AG04449 (cell line): ENCODE results near the gene NPFF.

ENCODE experiments used
- CTCF ChIA-PET: fragments of 350-600 bp; formaldehyde crosslinking; extraction: SDS; loops from one replicate; lab custom pipeline; 2021; ENCODE audit warnings: antibody characterized with exemption; lab: Yijun Ruan, JAX
- POLR2A ChIA-PET: fragments of 400-600, 350-600 bp; formaldehyde crosslinking; extraction: SDS; loops from one replicate; lab custom pipeline; 2020; ENCODE audit warnings: antibody characterized with exemption, inconsistent platforms; lab: Yijun Ruan, JAX
- DNase-seq: peaks from one replicate; pipeline ENCODE4 v3.0.0-alpha.2; 2010; ENCODE audit warnings: low read depth, low spot score
- H3K4me3 ChIP-seq: 2 replicates; pipeline ENCODE4 v1.5.1; 2011; ENCODE audit warnings: low read depth, mild to moderate bottlenecking, control low read depth, low read length
- CTCF ChIP-seq: IDR thresholded peaks from one replicate; pipeline ENCODE4 v1.5.1; 2011; ENCODE audit warnings: mild to moderate bottlenecking, moderate library complexity, low read length, control low read depth, inconsistent platforms; ENCODE audit not compliant: insufficient read depth; ENCODE audit errors: missing control alignments

Gene NPFF

GRCh38 chr12:53480491-53481442 is 26.5 kb downstream of the NPFF start:
- DNase-seq: no peak
- no peak overlapping the region for H3K4me3 ChIP-seq
- no peak for TF ChIP-seq CTCF
- POLR2A ChIA-PET: interaction anchor here (1.6 to 3.6 kb wide), 4 partner anchors 11 to 25 kb away, joined by 4 to 17 read pairs (median 8); partner anchors contain the start of gene TARBP2
- CTCF ChIA-PET: interaction anchor here (1.1 to 11.2 kb wide), 5 partner anchors 12 to 158 kb away, joined by 4 to 99 read pairs (median 5); partner anchors contain the start of gene NPFF

GRCh38 chr12:53479331-53479730 is 28.0 kb downstream of the NPFF start:
- TF ChIP-seq CTCF: no peak
- H3K4me3 ChIP-seq: no peak overlapping the region
- DNase-seq: no peak
- POLR2A ChIA-PET: interaction anchor here (1.6 kb wide), 2 partner anchors 13 to 21 kb away, joined by 4 to 7 read pairs; partner anchors contain the start of gene TARBP2
- CTCF ChIA-PET: interaction anchor here (0.6 to 11.2 kb wide), 11 partner anchors 11 to 267 kb away, joined by 3 to 99 read pairs (median 5); partner anchors contain the start of genes MAP3K12 and NPFF

GRCh38 chr12:53478865-53479264 is 28.4 kb downstream of the NPFF start:
- DNase-seq: no peak
- no peak overlapping the region for H3K4me3 ChIP-seq
- CTCF ChIA-PET: interaction anchor here (0.6 to 11.2 kb wide), 10 partner anchors 12 to 267 kb away, joined by 3 to 99 read pairs (median 5); partner anchors contain the start of genes MAP3K12 and NPFF
- POLR2A ChIA-PET: interaction anchor here (1.6 kb wide), 2 partner anchors 13 to 21 kb away, joined by 4 to 7 read pairs; partner anchors contain the start of gene TARBP2
- no peak for TF ChIP-seq CTCF

GRCh38 chr12:53476769-53477209 is 30.5 kb downstream of the NPFF start:
- DNase-seq: no peak
- CTCF ChIA-PET: interaction anchor here (1.1 to 11.2 kb wide), 15 partner anchors 9 to 155 kb away, joined by 3 to 99 read pairs (median 5); partner anchors contain the start of genes MAP3K12 and NPFF
- no peak overlapping the region for H3K4me3 ChIP-seq
- TF ChIP-seq CTCF: no peak
- POLR2A ChIA-PET: interaction anchor here (1.4 kb wide), 1 partner anchor 15 kb away, joined by 4 read pairs; no protein-coding TSS in a partner anchor

GRCh38 chr12:53474819-53475218 is 32.5 kb downstream of the NPFF start:
- ChIA-PET CTCF (interaction anchor here (0.9 to 11.2 kb wide), 7 partner anchors 9 to 122 kb away, joined by 3 to 99 read pairs (median 9); partner anchors contain the start of genes NPFF and TARBP2), POLR2A (interaction anchor here (0.6 to 1.7 kb wide), 3 partner anchors 10 to 26 kb away, joined by 3 to 4 read pairs (median 3); no protein-coding TSS in a partner anchor)
- TF ChIP-seq CTCF: no peak
- H3K4me3 ChIP-seq: no peak overlapping the region
- DNase-seq: no peak
